ENCODE results near the gene CEP290.

- TF ChIP-seq, protein P1, sequence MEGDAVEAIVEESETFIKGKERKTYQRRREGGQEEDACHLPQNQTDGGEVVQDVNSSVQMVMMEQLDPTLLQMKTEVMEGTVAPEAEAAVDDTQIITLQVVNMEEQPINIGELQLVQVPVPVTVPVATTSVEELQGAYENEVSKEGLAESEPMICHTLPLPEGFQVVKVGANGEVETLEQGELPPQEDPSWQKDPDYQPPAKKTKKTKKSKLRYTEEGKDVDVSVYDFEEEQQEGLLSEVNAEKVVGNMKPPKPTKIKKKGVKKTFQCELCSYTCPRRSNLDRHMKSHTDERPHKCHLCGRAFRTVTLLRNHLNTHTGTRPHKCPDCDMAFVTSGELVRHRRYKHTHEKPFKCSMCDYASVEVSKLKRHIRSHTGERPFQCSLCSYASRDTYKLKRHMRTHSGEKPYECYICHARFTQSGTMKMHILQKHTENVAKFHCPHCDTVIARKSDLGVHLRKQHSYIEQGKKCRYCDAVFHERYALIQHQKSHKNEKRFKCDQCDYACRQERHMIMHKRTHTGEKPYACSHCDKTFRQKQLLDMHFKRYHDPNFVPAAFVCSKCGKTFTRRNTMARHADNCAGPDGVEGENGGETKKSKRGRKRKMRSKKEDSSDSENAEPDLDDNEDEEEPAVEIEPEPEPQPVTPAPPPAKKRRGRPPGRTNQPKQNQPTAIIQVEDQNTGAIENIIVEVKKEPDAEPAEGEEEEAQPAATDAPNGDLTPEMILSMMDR (IDR thresholded peaks at IDR 0.05), result no peak
- TF ChIP-seq POLR2A (IDR thresholded peaks at IDR 0.05), result no peak
Observed at GRCh38 chr12:88084210-88084609, 57.7 kb downstream of the CEP290 start.

Measured in thyroid gland (tissue), 4 donors.